ENCODE data around the gene AK3.
A peak's percentile ranks its signal among the peaks of the same experiment; 100 is the strongest.

Gene AK3

DNA sequence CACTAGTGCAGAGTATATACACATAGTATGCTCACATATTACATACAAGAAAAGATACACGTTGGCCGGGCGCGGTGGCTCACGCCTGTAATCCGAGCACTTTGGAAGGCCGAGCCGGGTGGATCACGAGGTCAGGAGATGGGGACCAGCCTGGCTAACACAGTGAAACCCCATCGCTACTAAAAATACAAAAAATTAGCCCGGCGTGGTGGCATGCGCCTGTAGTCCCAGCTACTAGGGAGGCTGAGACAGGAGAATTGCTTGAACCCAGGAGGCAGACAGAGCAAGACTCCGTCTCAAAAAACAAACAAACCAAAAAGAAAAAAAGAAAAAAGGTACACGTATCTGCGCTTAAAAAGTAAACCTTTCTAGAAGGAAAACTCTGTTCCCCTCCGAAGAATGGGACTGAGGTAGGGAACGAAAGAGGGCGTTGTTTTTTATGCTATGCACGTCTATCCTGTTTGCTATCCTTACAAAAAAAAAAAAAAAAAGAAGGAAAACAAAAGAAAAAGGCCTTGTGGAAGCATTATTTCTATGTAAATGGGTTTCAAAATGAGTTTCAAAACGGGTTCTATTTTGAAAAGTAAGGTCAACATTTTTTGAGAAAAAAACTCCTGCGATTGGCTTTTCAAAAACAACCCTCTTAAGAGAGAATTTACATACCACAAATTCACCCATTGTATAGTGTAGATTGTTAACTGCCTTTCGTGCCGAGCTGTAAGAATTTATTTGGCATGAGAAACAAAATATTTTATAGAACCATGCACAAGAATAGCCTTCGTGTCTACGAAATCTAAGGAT is 1.2 kb downstream of the AK3 start:
- H3K9ac ChIP-seq (ENCODE audit: low read length): peak overlapping the region; percentile 95
- H3K9me2 ChIP-seq (replicated peaks; ENCODE audit: insufficient read depth, low read length): no peaks in the 10 kb centered on the region
- H2AFZ ChIP-seq (ENCODE audit: low read length): peak overlapping the region; percentile 98
- H3K9me3 ChIP-seq (replicated peaks; ENCODE audit: insufficient read depth, low read length): no peaks in the 10 kb centered on the region
- H3F3A ChIP-seq (ENCODE audit: insufficient read depth, low read length): peaks cover 21% of the 10 kb centered on the region; the same call in 1 of the 2 replicates
- no peaks in the 10 kb centered on the region for H3K36me3 ChIP-seq (replicated peaks; ENCODE audit: insufficient read depth, low read length)
- peaks cover 13% of the 10 kb centered on the region; the same call in 1 of the 2 replicates for H4K20me1 ChIP-seq (ENCODE audit: insufficient read depth, low read length)
- H3K27ac ChIP-seq (ENCODE audit: low read length): peak overlapping the region; percentile 80; the same call in 1 of the 2 replicates
- TF ChIP-seq, protein P1, sequence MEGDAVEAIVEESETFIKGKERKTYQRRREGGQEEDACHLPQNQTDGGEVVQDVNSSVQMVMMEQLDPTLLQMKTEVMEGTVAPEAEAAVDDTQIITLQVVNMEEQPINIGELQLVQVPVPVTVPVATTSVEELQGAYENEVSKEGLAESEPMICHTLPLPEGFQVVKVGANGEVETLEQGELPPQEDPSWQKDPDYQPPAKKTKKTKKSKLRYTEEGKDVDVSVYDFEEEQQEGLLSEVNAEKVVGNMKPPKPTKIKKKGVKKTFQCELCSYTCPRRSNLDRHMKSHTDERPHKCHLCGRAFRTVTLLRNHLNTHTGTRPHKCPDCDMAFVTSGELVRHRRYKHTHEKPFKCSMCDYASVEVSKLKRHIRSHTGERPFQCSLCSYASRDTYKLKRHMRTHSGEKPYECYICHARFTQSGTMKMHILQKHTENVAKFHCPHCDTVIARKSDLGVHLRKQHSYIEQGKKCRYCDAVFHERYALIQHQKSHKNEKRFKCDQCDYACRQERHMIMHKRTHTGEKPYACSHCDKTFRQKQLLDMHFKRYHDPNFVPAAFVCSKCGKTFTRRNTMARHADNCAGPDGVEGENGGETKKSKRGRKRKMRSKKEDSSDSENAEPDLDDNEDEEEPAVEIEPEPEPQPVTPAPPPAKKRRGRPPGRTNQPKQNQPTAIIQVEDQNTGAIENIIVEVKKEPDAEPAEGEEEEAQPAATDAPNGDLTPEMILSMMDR (IDR thresholded peaks at IDR 0.05; ENCODE audit: low read length): no peak
- TF ChIP-seq EZH2 (optimal IDR thresholded peaks at IDR 0.05; ENCODE audit: low read depth, low read length) (no peak), EZH2phosphoT487 (IDR thresholded peaks at IDR 0.05; ENCODE audit: low read length) (no peak)
- H3K4me2 ChIP-seq (ENCODE audit: low read depth, low read length): peak overlapping the region; percentile 94
- peaks cover 6% of the 10 kb centered on the region; the same call in 1 of the 2 replicates for H3K4me1 ChIP-seq (ENCODE audit: low read length)
- peak overlapping the region; percentile 97 for H3K4me3 ChIP-seq (ENCODE audit: low read length)
- H3K79me2 ChIP-seq (ENCODE audit: low read length): peaks cover 52% of the 10 kb centered on the region
- no peaks in the 10 kb centered on the region for H3K27me3 ChIP-seq (replicated peaks; ENCODE audit: insufficient read depth, low read length)
- DNase-seq: no peak

DNA sequence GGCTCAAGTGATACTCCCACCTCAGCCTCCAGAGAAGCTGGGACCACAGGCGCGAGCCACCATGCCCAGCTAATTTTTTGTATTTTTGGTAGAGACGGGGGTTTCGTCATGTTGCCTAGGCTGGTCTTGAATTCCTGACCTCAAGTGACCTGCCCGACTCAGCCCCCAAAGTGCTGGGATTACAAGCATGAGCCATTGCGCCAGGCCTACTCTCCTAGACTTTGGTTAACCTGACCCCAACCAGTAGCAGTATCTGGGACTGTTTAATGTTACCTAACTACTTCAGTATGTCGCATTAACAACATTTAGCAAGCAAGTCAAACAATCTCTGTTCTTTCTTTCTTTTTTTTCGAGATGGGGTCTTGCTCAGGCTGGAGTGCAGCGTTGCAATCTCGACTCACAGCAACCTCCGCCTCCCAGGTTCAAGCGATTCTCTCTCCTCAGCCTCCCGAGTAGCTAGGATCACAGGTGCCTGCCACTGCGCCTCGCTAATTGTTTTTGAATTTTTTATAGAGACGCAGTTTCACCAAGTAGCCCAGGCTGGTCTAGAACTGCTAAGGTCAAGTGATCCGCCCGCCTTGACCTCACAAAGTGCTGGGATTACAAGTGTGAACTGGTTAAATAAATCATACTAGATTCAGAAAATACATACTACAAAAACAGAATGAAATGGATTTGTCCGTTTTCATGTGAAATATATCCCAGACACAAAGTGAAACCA is 2.0 kb downstream of the AK3 start:
- Histone ChIP-seq H3K9ac (ENCODE audit: low read length) (no peak overlapping the region; the same call in 1 of the 2 replicates), H3K4me2 (ENCODE audit: low read depth, low read length) (peak overlapping the region; percentile 94; the same call in 1 of the 2 replicates), H3K4me3 (ENCODE audit: low read length) (peak overlapping the region; percentile 97), H3K9me2 (replicated peaks; ENCODE audit: insufficient read depth, low read length) (no peaks in the 10 kb centered on the region), H3K79me2 (ENCODE audit: low read length) (peaks cover 60% of the 10 kb centered on the region), H3F3A (ENCODE audit: insufficient read depth, low read length) (peaks cover 21% of the 10 kb centered on the region; the same call in 1 of the 2 replicates), H3K4me1 (ENCODE audit: low read length) (peaks cover 6% of the 10 kb centered on the region; the same call in 1 of the 2 replicates), H3K27me3 (replicated peaks; ENCODE audit: insufficient read depth, low read length) (no peaks in the 10 kb centered on the region), H3K9me3 (replicated peaks; ENCODE audit: insufficient read depth, low read length) (no peaks in the 10 kb centered on the region), H3K36me3 (replicated peaks; ENCODE audit: insufficient read depth, low read length) (no peaks in the 10 kb centered on the region), H2AFZ (ENCODE audit: low read length) (no peak overlapping the region), H3K27ac (ENCODE audit: low read length) (no peak overlapping the region), H4K20me1 (ENCODE audit: insufficient read depth, low read length) (peaks cover 13% of the 10 kb centered on the region; the same call in 1 of the 2 replicates)
- no peak for DNase-seq
- TF ChIP-seq, protein P1 (IDR thresholded peaks at IDR 0.05; ENCODE audit: low read length): no peak
- no peak for TF ChIP-seq EZH2phosphoT487 (IDR thresholded peaks at IDR 0.05; ENCODE audit: low read length)
- TF ChIP-seq EZH2 (optimal IDR thresholded peaks at IDR 0.05; ENCODE audit: low read depth, low read length): no peak

- peaks cover 92% of the 10 kb centered on the region for H3K79me2 ChIP-seq (ENCODE audit: low read length)
- H3K9me3 ChIP-seq (replicated peaks; ENCODE audit: insufficient read depth, low read length): no peaks in the 10 kb centered on the region
- no peaks in the 10 kb centered on the region for H3K27me3 ChIP-seq (replicated peaks; ENCODE audit: insufficient read depth, low read length)
- DNase-seq: no peak
- no peak overlapping the region for H2AFZ ChIP-seq (ENCODE audit: low read length)
- TF ChIP-seq EZH2phosphoT487 (IDR thresholded peaks at IDR 0.05; ENCODE audit: low read length): no peak
- no peak for TF ChIP-seq EZH2 (optimal IDR thresholded peaks at IDR 0.05; ENCODE audit: low read depth, low read length)
- TF ChIP-seq, protein P1 (IDR thresholded peaks at IDR 0.05; ENCODE audit: low read length): no peak
- H3K4me2 ChIP-seq (ENCODE audit: low read depth, low read length): no peak overlapping the region
- no peaks in the 10 kb centered on the region for H3F3A ChIP-seq (ENCODE audit: insufficient read depth, low read length)
- peaks cover 2% of the 10 kb centered on the region; the same call in 1 of the 2 replicates for H3K4me1 ChIP-seq (ENCODE audit: low read length)
- H3K36me3 ChIP-seq (replicated peaks; ENCODE audit: insufficient read depth, low read length): no peaks in the 10 kb centered on the region
- no peak overlapping the region for H3K27ac ChIP-seq (ENCODE audit: low read length)
- H3K9me2 ChIP-seq (replicated peaks; ENCODE audit: insufficient read depth, low read length): no peaks in the 10 kb centered on the region
- peaks cover 13% of the 10 kb centered on the region; the same call in 1 of the 2 replicates for H4K20me1 ChIP-seq (ENCODE audit: insufficient read depth, low read length)
- H3K4me3 ChIP-seq (ENCODE audit: low read length): no peak overlapping the region
- no peak overlapping the region for H3K9ac ChIP-seq (ENCODE audit: low read length)
These were observed 6.9 kb downstream of the AK3 start for GRCh38 chr9:4734150-4734549.
